ENCODE measurements around the gene CFAP251.

DNA sequence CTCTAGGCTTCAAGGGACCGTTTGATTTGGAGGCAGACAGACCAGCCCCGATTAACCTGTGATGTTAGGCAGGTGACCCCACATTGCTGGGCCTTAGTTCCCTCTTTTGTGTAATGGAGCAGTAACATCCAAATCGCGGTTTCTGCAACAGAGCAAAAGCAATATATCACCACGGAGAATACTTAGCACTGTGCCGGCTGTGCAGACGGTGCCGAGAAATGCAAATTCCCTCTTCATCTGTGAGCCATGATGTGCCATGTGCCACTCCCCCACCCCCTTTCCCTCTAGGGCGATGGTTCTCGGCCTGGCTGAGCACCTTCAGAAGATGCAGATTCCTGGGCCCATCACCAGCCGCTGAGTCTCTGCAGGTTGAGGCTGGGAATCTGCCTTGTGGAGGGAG, 114.2 kb downstream of the CFAP251 start:
- TF ChIP-seq, protein P1, sequence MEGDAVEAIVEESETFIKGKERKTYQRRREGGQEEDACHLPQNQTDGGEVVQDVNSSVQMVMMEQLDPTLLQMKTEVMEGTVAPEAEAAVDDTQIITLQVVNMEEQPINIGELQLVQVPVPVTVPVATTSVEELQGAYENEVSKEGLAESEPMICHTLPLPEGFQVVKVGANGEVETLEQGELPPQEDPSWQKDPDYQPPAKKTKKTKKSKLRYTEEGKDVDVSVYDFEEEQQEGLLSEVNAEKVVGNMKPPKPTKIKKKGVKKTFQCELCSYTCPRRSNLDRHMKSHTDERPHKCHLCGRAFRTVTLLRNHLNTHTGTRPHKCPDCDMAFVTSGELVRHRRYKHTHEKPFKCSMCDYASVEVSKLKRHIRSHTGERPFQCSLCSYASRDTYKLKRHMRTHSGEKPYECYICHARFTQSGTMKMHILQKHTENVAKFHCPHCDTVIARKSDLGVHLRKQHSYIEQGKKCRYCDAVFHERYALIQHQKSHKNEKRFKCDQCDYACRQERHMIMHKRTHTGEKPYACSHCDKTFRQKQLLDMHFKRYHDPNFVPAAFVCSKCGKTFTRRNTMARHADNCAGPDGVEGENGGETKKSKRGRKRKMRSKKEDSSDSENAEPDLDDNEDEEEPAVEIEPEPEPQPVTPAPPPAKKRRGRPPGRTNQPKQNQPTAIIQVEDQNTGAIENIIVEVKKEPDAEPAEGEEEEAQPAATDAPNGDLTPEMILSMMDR (IDR thresholded peaks at IDR 0.05): no peak
- TF ChIP-seq POLR2A (IDR thresholded peaks at IDR 0.05): no peak
